Heart right ventricle (tissue), 16 donors: ENCODE results near the gene PRND. TPM values are rescaled to one million over a fixed set of nuclear protein-coding genes. Genes with fewer than 3 reads are reported as not detected.

Experiments used
- ATAC-seq, 8 donors: fragments of 200-7000 bp; cut with Tn5 transposase; one replicate each; pipeline ENCODE4 v1.9.1; 2020; ENCODE audit warnings: mild to moderate bottlenecking in 8 of 8, moderate library complexity in 8 of 8, moderate number of reproducible peaks in 1 of 8
- DNase-seq, 2 donors: peaks; one replicate each; pipeline ENCODE4 v3.0.0-alpha.2; 2020
- H3K27ac ChIP-seq, 10 donors: fragments of 200-600 bp; sonication (generic) in 2 of 10; one replicate each; pipeline versions ENCODE4 v1.5.0 to v1.8.0; 2020 to 2022; ENCODE audit warnings: mild to moderate bottlenecking in 3 of 10
- H3K27me3 ChIP-seq, 7 donors: fragments of 200-600 bp; one replicate each; pipeline ENCODE4 v1.8.0; 2021 to 2022; ENCODE audit warnings: mild to moderate bottlenecking in 2 of 7
- H3K36me3 ChIP-seq, 9 donors: fragments of 200-600 bp; sonication (generic) in 1 of 9; one replicate each; pipeline versions ENCODE4 v1.5.0 to v1.8.0; 2020 to 2022; ENCODE audit warnings: mild to moderate bottlenecking in 2 of 9
- H3K4me1 ChIP-seq, 9 donors: fragments of 200-600 bp; sonication (generic) in 1 of 9; one replicate each; pipeline versions ENCODE4 v1.5.0 to v1.8.0; 2020 to 2022; ENCODE audit warnings: mild to moderate bottlenecking in 4 of 9
- H3K4me3 ChIP-seq, 10 donors: fragments of 200-600 bp; sonication (generic) in 2 of 10; one replicate each; pipeline versions ENCODE4 v1.5.0 to v1.8.0; 2020 to 2022; ENCODE audit warnings: mild to moderate bottlenecking in 7 of 10, moderate library complexity in 2 of 10
- H3K9me3 ChIP-seq, 11 donors: fragments of 200-600 bp in 10 of 11; sonication (generic) in 2 of 11; one replicate each; pipeline versions ENCODE4 v1.5.0 to v1.8.0; 2013 to 2022; ENCODE audit warnings: mild to moderate bottlenecking in 2 of 11, control low read depth in 1 of 11, moderate library complexity in 1 of 11
- WGBS, 2 donors: extraction: QIAGEN DNeasy Blood & Tissue Kit; methylation state at CpG; one replicate each; pipeline ENCODE4 v1.1.7; 2013; ENCODE audit warnings: inconsistent platforms in 1 of 2; 5-methylcytosine and 5-hydroxymethylcytosine counted together
- intact Hi-C, 10 donors: fragments of 100-400 bp; cut with DNase I; formaldehyde crosslinking; loops; one replicate each; pipeline versions ENCODE4 v1.11.1 to v1.14.2; 2022
- polyA plus RNA-seq, 2 donors: library from polyadenylated mRNA; stranded (reverse); fragments of 200-250 nt; gene quantifications; one replicate each; pipeline ENCODE4 v1.2.3, GENCODE V29; 2013
- total RNA-seq, 10 donors: library from RNA; stranded (reverse); fragmentation: NEBNext Ultra II Directional in 3 of 10; extraction: Animal tissue kit (Norgen Biotek cat#: 25700) in 3 of 10; gene quantifications; one replicate each; pipeline versions ENCODE4 v1.2.1 to v1.2.4, GENCODE V29; 2021 to 2023
- TF ChIP-seq, protein P1 (sequence below), 9 donors: fragments of 200-600 bp; sonication (generic) in 2 of 9; IDR thresholded peaks; one replicate each; pipeline versions ENCODE4 v1.5.0 to v1.8.0; 2021 to 2022; ENCODE audit warnings: antibody characterized with exemption in 9 of 9, mild to moderate bottlenecking in 5 of 9, moderate library complexity in 1 of 9
- donor health status: Arrhythmogenic right ventricular cardiomyopathy.
- donor health status: ischemic (EF 13 %, LVEDD 7.1; RV severe dilation, severe dysfunction).
- donor health status: healthy with polysubstance abuse.
- donor health status: DM: no; HTN: yes; CAD: no.
- donor health status: DM: no; HTN: no; CAD: no.
- donor health status: ischemic (EF 25% LVEDD 6.9; RV normal size, moderate dysfunction).
- donor health status: ischemic (EF 25% LVEDD 5.7; RV mildly dilated, moderate dysfunction).
- donor health status: healthy.
- donor health status: DM: yes; HTN: yes; CAD: no.
- donor health status: Ischemic cardiomyopathy.
- donor health status: ischemic (EF 35%, LVEDD 5.7; RV mildly dilated, moderate dysfunction).
- donor health status: nonischemic (EF 11% LVEDD 7.7; RV severe dilation, severe dysfunction).
- donor health status: DM: yes; HTN: yes; CAD: no.
- donor health status: PGD.
- donor health status: ischemic (EF 29% LVEDD 5.4; RV normal size, mild dysfunction).
- donor health status: nonischemic (EF 23%, LVEDD 6.1; RV moderate dilation, normal function).

PRND gene
- total and polyA plus RNA-seq, 12 donors = 0.06 to 0.17 (median 0.10) TPM; not detected in 8

- no peaks in the 10 kb centered on the region for H3K9me3 ChIP-seq
- H3K36me3 ChIP-seq = no peaks in the 10 kb centered on the region
- 93 to 94% methylated on average over 2 of the region's 2 CpGs for WGBS, 2 donors
- peaks cover 0 to 31% (median 16%) of the 10 kb centered on the region in 9 donors for H3K4me1 ChIP-seq
- intact Hi-C loops = no loop called here
- ATAC-seq = no peak
- H3K27ac ChIP-seq = no peak overlapping the region
- TF ChIP-seq, protein P1, sequence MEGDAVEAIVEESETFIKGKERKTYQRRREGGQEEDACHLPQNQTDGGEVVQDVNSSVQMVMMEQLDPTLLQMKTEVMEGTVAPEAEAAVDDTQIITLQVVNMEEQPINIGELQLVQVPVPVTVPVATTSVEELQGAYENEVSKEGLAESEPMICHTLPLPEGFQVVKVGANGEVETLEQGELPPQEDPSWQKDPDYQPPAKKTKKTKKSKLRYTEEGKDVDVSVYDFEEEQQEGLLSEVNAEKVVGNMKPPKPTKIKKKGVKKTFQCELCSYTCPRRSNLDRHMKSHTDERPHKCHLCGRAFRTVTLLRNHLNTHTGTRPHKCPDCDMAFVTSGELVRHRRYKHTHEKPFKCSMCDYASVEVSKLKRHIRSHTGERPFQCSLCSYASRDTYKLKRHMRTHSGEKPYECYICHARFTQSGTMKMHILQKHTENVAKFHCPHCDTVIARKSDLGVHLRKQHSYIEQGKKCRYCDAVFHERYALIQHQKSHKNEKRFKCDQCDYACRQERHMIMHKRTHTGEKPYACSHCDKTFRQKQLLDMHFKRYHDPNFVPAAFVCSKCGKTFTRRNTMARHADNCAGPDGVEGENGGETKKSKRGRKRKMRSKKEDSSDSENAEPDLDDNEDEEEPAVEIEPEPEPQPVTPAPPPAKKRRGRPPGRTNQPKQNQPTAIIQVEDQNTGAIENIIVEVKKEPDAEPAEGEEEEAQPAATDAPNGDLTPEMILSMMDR (IDR thresholded peaks at IDR 0.05) = no peak
- no peak overlapping the region for H3K4me3 ChIP-seq
- H3K27me3 ChIP-seq = no peaks in the 10 kb centered on the region
- no peak for DNase-seq
These were observed 43.9 kb upstream of the PRND start for GRCh38 chr20:4677846-4678245.

DNA sequence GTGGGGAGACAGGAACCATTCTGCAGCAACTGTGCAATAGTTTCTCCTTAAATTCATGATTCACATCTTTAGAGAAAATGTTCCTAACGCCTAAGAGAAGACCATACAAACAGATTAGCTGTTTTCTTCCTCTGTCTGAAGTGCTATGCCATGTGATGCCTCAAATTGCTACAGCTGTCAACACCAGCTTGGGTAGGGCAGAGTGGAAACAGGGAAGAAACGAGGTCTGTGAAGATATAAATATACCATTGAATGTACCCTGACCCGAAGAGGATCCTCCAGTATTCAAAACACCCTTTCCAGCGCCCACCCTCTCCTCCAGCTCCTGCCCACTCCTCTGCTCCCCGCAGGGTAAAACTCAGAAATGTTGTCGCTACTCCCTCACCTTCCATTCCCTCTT, 40.3 kb upstream of the PRND start:
- Histone ChIP-seq H3K4me1 (peaks cover 0 to 39% (median 11%) of the 10 kb centered on the region in 9 donors), H3K4me3 (no peak overlapping the region), H3K27ac (peak overlapping the region in 8 of 10 donors; percentile 25 to 70 (median 60)), H3K9me3 (no peaks in the 10 kb centered on the region), H3K27me3 (no peaks in the 10 kb centered on the region), H3K36me3 (no peaks in the 10 kb centered on the region)
- intact Hi-C loops = no loop called here
- DNase-seq (no peak), ATAC-seq (peak in 6 of 8 donors; percentile 43 to 81 (median 50))
- TF ChIP-seq, protein P1 (IDR thresholded peaks at IDR 0.05) = no peak
- WGBS, 2 donors = 37 to 39% methylated on average over 6 of the region's 6 CpGs

- intact Hi-C loops = no loop called here
- no peak overlapping the region for H3K4me3 ChIP-seq
- TF ChIP-seq, protein P1 (IDR thresholded peaks at IDR 0.05) = no peak
- H3K27ac ChIP-seq = peak overlapping the region in 8 of 10 donors; percentile 25 to 70 (median 60)
- DNase-seq (no peak), ATAC-seq (no peak)
- 34 to 51% methylated on average over 5 of the region's 5 CpGs for WGBS, 2 donors
- peaks cover 0 to 39% (median 11%) of the 10 kb centered on the region in 9 donors for H3K4me1 ChIP-seq
- no peaks in the 10 kb centered on the region for H3K27me3 ChIP-seq
- H3K36me3 ChIP-seq = no peaks in the 10 kb centered on the region
- H3K9me3 ChIP-seq = no peaks in the 10 kb centered on the region
These were observed 39.7 kb upstream of the PRND start for GRCh38 chr20:4681991-4682401.

DNA sequence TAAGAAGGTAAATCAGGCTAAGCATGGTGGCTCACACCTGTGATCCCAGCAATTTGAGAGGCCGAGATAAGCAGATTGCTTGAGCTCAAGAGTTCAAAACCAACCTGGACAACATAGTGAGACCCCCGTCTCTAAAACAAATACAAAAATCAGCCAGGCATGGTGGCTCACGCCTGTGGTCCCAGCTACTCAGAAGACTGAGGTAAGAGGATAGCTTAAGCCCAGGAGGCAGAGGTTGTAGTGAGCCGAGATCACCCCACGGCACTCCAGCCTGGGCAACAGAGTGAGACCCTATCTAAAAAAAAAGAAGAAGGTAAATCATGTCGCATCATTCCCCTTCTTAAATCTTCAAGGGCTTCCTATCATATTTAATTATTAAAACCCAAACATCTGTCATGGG, 39.0 kb upstream of the PRND start:
- no peak for ATAC-seq
- DNase-seq = no peak
- H3K36me3 ChIP-seq = no peaks in the 10 kb centered on the region
- TF ChIP-seq, protein P1 (IDR thresholded peaks at IDR 0.05) = no peak
- peaks cover 3 to 45% (median 17%) of the 10 kb centered on the region in 9 donors for H3K4me1 ChIP-seq
- 96 to 98% methylated on average over 6 of the region's 6 CpGs for WGBS, 2 donors
- intact Hi-C loops = no loop called here
- H3K27me3 ChIP-seq = no peaks in the 10 kb centered on the region
- peak overlapping the region in 2 of 10 donors; percentile 52 to 61 for H3K27ac ChIP-seq
- no peaks in the 10 kb centered on the region for H3K9me3 ChIP-seq
- no peak overlapping the region for H3K4me3 ChIP-seq
